Measurements from ENCODE around the gene DLL1. TPM values are rescaled to one million over a fixed set of nuclear protein-coding genes. Genes with fewer than 3 reads are reported as not detected.

The DLL1 gene
- total RNA-seq, 1 experiment from 2014 or later, result 0.26 TPM

DNA sequence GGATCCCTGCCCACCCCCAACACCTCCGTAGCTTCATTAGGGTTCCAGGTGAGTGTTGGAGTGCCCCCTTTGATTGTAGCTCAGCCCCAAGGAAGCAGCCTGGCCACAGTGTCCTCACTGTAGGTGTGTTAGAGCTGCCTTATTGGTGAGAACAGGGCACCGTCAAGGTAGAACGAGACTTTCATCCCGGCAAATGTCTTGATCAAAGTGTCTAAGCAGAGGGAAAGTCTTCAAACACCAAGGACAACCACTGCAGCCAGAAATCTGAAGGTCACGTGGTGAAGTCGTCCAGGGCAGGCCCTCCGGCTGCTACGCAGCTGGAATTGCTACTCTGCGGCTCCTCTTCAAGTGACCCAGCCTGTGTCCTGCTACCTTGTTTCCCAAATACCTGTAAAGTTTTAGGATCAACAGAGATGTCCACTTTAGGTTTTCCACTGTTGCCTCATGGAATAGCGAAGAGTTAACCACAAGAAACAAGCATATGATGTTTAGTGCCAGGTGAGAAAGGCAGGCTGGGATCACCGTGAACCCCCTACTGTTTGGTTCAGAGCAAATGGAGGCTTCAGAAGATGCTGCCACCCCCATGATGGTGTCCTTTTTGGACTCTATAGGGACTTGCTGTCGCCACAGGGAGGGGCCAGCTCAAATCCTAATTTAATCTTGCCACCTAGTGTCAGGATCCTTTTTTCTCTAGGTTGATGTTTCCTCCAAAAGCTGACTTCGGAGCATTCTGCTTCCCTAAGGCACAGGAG is 1.7 kb upstream of the DLL1 start:
- Histone ChIP-seq H3K4me1 (ENCODE audit: low read length) (peaks cover 24% of the 10 kb centered on the region), H3K9me2 (replicated peaks; ENCODE audit: insufficient read depth, low read length) (no peaks in the 10 kb centered on the region)
- no peak for DNase-seq

DNA sequence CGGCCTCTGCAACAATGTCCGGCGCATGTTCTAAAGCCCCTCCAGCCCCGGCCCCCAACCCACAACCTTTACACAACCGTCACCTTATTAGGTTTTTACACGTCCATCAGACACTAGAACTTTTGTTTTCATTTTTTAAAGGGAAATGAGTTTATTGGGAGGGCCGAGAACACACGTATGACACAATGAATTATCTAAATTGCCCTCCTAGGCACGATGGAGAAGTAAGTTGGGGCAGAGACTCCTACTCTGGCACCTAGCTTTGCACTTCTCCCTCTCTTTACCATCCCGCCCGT is 1.2 kb upstream of the DLL1 start:
- Histone ChIP-seq H3K9ac (ENCODE audit: low read length) (no peak overlapping the region), H3K36me3 (ENCODE audit: insufficient read depth, low read length) (no peaks in the 10 kb centered on the region)

More for the DNA sequence above, 1.7 kb upstream of the DLL1 start:
- no peaks in the 10 kb centered on the region for H3K9me3 ChIP-seq (ENCODE audit: low read length)
- no peaks in the 10 kb centered on the region for H3K79me2 ChIP-seq (ENCODE audit: low read length)
- H3K36me3 ChIP-seq (ENCODE audit: insufficient read depth, low read length), result no peaks in the 10 kb centered on the region
- no peak overlapping the region for H3K9ac ChIP-seq (ENCODE audit: low read length)
- H3K27me3 ChIP-seq (ENCODE audit: low read length), result no peaks in the 10 kb centered on the region
- no peak overlapping the region for H3K4me2 ChIP-seq (ENCODE audit: low read depth, low read length, poor library complexity, severe bottlenecking)
- peaks cover 7% of the 10 kb centered on the region for H4K20me1 ChIP-seq (ENCODE audit: insufficient read depth, low read depth, low read length)
- H3K27ac ChIP-seq (ENCODE audit: low read length), result no peak overlapping the region
- no peak overlapping the region for H2AFZ ChIP-seq (ENCODE audit: low read length)
- no peak overlapping the region for H3K4me3 ChIP-seq (ENCODE audit: low read length)

DNA sequence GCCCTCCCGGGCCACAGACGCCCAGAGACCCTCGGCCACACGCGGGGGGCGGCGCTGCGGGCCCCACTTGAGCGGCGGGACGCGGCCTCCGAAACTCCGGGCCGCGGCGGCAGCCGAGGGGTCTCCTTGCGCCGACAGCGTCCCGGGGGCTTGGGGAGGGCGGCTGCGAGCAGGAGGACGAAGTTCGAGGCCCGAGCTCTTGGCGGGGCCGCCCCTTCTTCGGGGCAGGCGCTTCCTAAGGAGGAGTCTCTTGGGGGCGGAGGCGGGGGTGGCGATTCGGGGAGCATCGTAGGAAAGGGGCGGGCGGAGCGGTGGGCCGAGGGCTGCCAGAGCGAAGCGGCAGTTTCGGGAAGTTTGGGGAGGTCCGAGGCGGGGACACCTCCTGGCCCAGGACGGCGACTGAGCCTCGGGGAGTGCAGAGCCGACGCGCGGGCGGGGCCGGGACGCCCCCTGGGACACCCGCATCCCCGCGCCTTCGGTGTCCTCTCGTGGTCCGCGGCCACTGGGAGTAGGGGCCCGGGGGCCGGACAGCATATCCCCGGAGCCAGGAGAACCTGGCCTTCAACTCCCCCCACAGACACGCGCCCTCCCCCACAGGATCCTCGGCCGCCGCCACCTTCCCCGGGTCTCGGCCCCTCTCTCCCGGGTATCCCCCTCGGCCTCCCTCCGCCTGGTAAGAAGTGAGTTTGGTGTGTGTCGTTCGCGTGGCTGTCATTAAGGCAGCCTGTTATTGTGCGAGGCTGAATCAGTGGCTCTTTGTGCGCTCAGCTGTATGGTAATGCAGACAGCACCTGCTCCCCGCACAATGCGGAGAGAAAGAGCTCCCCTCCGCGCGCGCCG is 613 bp upstream of the DLL1 start:
- no peaks in the 10 kb centered on the region for H3K27me3 ChIP-seq (ENCODE audit: low read length)
- peaks cover 7% of the 10 kb centered on the region for H4K20me1 ChIP-seq (ENCODE audit: insufficient read depth, low read depth, low read length)
- peak overlapping the region; percentile 59 for H3K4me2 ChIP-seq (ENCODE audit: low read depth, low read length, poor library complexity, severe bottlenecking)
- H3K9ac ChIP-seq (ENCODE audit: low read length), result no peak overlapping the region
- no peak overlapping the region for H3K27ac ChIP-seq (ENCODE audit: low read length)
- H2AFZ ChIP-seq (ENCODE audit: low read length), result no peak overlapping the region
- H3K9me3 ChIP-seq (ENCODE audit: low read length), result no peaks in the 10 kb centered on the region
- peaks cover 24% of the 10 kb centered on the region for H3K4me1 ChIP-seq (ENCODE audit: low read length)
- H3K9me2 ChIP-seq (replicated peaks; ENCODE audit: insufficient read depth, low read length), result no peaks in the 10 kb centered on the region
- no peaks in the 10 kb centered on the region for H3K36me3 ChIP-seq (ENCODE audit: insufficient read depth, low read length)
- peak overlapping the region; percentile 48; the same call in 1 of the 2 replicates for H3K4me3 ChIP-seq (ENCODE audit: low read length)
- no peaks in the 10 kb centered on the region for H3K79me2 ChIP-seq (ENCODE audit: low read length)
- no peak for DNase-seq

More for the DNA sequence above, 1.2 kb upstream of the DLL1 start:
- Histone ChIP-seq H3K9me2 (replicated peaks; ENCODE audit: insufficient read depth, low read length) (no peaks in the 10 kb centered on the region), H2AFZ (ENCODE audit: low read length) (no peak overlapping the region), H3K9me3 (ENCODE audit: low read length) (no peaks in the 10 kb centered on the region), H3K27ac (ENCODE audit: low read length) (no peak overlapping the region), H3K4me3 (ENCODE audit: low read length) (0 out of 2 replicates have a peak overlapping the region, but pooled peaks have one; percentile 48), H3K27me3 (ENCODE audit: low read length) (no peaks in the 10 kb centered on the region), H3K4me1 (ENCODE audit: low read length) (peaks cover 24% of the 10 kb centered on the region), H3K4me2 (ENCODE audit: low read depth, low read length, poor library complexity, severe bottlenecking) (peak overlapping the region; percentile 59), H4K20me1 (ENCODE audit: insufficient read depth, low read depth, low read length) (peaks cover 7% of the 10 kb centered on the region), H3K79me2 (ENCODE audit: low read length) (no peaks in the 10 kb centered on the region)
- no peak for DNase-seq

DNA sequence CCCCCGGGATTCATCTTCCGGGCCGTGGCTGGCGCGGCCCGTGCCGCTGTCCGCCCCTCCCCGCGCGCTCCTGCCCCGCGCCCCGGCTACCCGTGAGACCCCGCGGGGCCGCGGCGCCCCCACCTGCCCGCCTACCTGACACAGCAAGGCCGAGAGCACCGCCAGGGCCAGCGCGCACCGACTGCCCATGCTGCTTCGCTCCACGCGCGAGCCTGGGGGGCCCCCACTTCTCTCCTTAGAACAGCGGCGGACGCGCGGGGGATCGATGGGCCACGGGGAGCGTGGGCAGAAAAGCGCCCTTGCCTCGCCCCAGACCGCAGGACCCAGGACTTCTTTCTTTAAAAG is 955 bp downstream of the DLL1 start:
- Histone ChIP-seq H3K9me3 (ENCODE audit: low read length) (no peaks in the 10 kb centered on the region), H3K36me3 (ENCODE audit: insufficient read depth, low read length) (no peaks in the 10 kb centered on the region), H3K9ac (ENCODE audit: low read length) (peak overlapping the region; percentile 60), H4K20me1 (ENCODE audit: insufficient read depth, low read depth, low read length) (peaks cover 7% of the 10 kb centered on the region), H3K9me2 (replicated peaks; ENCODE audit: insufficient read depth, low read length) (no peaks in the 10 kb centered on the region), H3K79me2 (ENCODE audit: low read length) (no peaks in the 10 kb centered on the region), H3K4me1 (ENCODE audit: low read length) (peaks cover 21% of the 10 kb centered on the region), H3K4me3 (ENCODE audit: low read length) (peak overlapping the region; percentile 69), H3K27ac (ENCODE audit: low read length) (no peak overlapping the region), H3K27me3 (ENCODE audit: low read length) (no peaks in the 10 kb centered on the region), H3K4me2 (ENCODE audit: low read depth, low read length, poor library complexity, severe bottlenecking) (peak overlapping the region; percentile 80), H2AFZ (ENCODE audit: low read length) (peak overlapping the region; percentile 7; the same call in 1 of the 2 replicates)
- no peak for DNase-seq

DNA sequence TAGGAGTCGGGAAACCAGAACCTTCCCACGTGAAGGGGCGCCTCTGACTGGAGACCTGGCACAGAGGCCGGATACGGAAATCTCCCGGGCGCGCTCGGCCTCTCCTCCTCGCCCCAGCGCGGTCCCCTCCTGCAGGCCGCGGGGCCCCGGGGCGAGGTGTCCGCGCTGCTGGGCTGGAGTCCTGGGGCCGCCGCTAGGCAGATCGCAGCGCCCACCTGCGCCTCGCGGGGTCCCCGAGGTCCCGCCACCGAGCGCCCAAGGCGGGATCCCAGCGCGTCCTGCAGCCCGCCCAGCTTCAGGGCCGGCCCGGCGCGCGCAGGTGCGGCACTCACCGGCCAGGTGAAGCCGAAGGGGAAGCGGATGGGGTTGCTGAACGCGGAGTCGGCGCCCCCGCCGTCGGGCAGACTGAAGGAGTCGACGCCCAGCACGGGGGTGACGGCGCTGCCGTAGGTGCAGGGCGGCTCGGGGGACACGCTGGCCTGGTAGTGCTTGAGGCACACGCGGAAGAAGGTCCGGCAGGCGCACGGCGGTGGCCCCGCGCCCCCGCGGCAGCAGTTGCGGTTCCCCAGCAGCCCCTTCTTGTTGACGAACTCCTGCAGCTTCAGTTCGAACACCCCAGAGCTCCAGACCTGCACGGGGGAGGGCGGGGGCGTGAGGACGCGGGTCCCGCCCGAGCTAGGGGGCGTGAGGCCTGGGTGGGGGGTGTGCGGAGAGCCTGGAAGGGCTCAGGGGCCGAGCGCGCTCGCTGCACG is 1.5 kb downstream of the DLL1 start:
- Histone ChIP-seq H3K9ac (ENCODE audit: low read length) (peak overlapping the region; percentile 60), H3K4me3 (ENCODE audit: low read length) (peak overlapping the region; percentile 69), H3K9me2 (replicated peaks; ENCODE audit: insufficient read depth, low read length) (no peaks in the 10 kb centered on the region), H4K20me1 (ENCODE audit: insufficient read depth, low read depth, low read length) (peaks cover 7% of the 10 kb centered on the region), H3K4me1 (ENCODE audit: low read length) (peaks cover 21% of the 10 kb centered on the region), H3K27ac (ENCODE audit: low read length) (no peak overlapping the region), H3K4me2 (ENCODE audit: low read depth, low read length, poor library complexity, severe bottlenecking) (peak overlapping the region; percentile 80), H3K27me3 (ENCODE audit: low read length) (no peaks in the 10 kb centered on the region), H2AFZ (ENCODE audit: low read length) (no peak overlapping the region), H3K36me3 (ENCODE audit: insufficient read depth, low read length) (no peaks in the 10 kb centered on the region), H3K9me3 (ENCODE audit: low read length) (no peaks in the 10 kb centered on the region), H3K79me2 (ENCODE audit: low read length) (no peaks in the 10 kb centered on the region)
- no peak for DNase-seq

DNA sequence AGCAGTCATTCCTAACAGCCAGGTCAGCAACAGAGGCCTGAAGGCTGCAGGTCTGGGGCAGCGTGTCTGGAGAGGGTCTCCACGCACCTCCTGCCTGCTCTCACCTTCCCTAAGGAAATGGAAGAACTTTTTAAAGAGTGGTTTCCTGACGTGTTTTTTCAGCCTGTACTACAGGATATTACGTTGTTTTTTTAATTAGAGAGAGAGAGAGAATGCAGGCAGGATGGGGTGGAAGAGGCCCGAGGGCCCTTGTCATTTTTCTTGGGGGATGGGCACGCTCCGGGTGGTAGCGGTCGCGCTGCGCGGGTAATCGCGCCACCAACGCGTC is 2.1 kb downstream of the DLL1 start:
- Histone ChIP-seq H3K79me2 (ENCODE audit: low read length) (no peaks in the 10 kb centered on the region), H3K27me3 (ENCODE audit: low read length) (no peaks in the 10 kb centered on the region), H3K9me3 (ENCODE audit: low read length) (no peaks in the 10 kb centered on the region), H3K4me1 (ENCODE audit: low read length) (peaks cover 21% of the 10 kb centered on the region), H3K9me2 (replicated peaks; ENCODE audit: insufficient read depth, low read length) (no peaks in the 10 kb centered on the region), H3K36me3 (ENCODE audit: insufficient read depth, low read length) (no peaks in the 10 kb centered on the region), H3K4me3 (ENCODE audit: low read length) (no peak overlapping the region), H2AFZ (ENCODE audit: low read length) (no peak overlapping the region), H3K9ac (ENCODE audit: low read length) (no peak overlapping the region), H4K20me1 (ENCODE audit: insufficient read depth, low read depth, low read length) (peaks cover 7% of the 10 kb centered on the region), H3K27ac (ENCODE audit: low read length) (no peak overlapping the region), H3K4me2 (ENCODE audit: low read depth, low read length, poor library complexity, severe bottlenecking) (no peak overlapping the region)
- DNase-seq, result no peak

DNA sequence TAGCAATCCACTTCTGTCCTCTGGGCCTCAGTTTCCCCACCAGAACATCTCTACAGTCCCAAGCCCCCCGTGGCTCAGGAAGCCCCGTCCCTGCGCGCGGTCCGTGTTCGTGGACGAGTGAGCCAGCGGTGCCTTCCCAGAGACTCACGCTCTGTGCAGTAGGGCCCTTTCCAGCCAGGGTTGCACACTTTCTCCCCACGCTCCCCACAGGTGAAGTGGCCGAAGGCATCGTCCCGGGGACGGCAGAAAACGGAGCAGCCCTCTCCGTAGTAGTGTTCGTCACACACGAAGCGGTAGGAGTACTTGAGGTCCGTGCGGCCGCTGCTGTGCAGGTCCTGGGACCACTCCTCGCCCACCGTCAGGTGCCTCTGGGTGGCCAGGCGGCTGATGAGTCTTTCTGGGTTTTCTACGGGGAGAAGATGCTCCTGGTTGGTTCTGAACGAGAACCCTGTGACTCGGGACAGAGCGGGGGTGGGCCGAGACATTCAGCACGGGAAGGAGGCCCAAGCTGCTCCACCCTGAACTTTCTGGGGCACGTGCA is 2.7 kb downstream of the DLL1 start:
- no peak overlapping the region for H3K27ac ChIP-seq (ENCODE audit: low read length)
- H3K4me2 ChIP-seq (ENCODE audit: low read depth, low read length, poor library complexity, severe bottlenecking), result no peak overlapping the region
- no peak overlapping the region for H3K9ac ChIP-seq (ENCODE audit: low read length)
- H4K20me1 ChIP-seq (ENCODE audit: insufficient read depth, low read depth, low read length), result peaks cover 7% of the 10 kb centered on the region
- no peak for DNase-seq
- H3K27me3 ChIP-seq (ENCODE audit: low read length), result no peaks in the 10 kb centered on the region
- H3K9me3 ChIP-seq (ENCODE audit: low read length), result no peaks in the 10 kb centered on the region
- peaks cover 19% of the 10 kb centered on the region for H3K4me1 ChIP-seq (ENCODE audit: low read length)
- no peaks in the 10 kb centered on the region for H3K79me2 ChIP-seq (ENCODE audit: low read length)
- H3K4me3 ChIP-seq (ENCODE audit: low read length), result no peak overlapping the region
- H3K36me3 ChIP-seq (ENCODE audit: insufficient read depth, low read length), result no peaks in the 10 kb centered on the region
- no peak overlapping the region for H2AFZ ChIP-seq (ENCODE audit: low read length)
- H3K9me2 ChIP-seq (replicated peaks; ENCODE audit: insufficient read depth, low read length), result no peaks in the 10 kb centered on the region

DNA sequence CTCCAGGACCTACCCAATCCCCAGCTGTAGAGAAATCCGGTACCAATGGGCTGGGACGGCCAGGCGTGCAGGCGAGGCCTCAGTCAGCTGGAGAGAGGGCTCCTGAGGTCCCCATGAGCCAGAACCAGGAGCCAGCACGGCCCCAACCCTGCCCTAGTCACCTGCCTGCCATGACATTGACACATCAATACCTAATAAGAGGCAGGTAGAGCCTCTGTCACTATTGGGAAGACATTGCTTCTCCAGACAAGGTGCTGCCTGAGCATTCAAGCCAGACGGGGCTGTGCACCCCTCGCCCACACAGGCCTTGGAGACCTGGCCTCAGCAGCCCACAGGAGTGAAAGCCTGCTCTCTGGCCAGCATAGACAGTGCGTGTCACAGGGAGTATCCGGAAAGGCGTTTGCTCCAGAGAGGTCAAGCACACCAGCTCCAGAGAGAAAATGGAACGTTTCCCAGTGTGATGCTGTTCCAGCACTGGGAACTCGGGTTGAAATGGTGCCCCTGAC is 3.5 kb downstream of the DLL1 start:
- Histone ChIP-seq H3K36me3 (ENCODE audit: insufficient read depth, low read length) (no peaks in the 10 kb centered on the region), H3K27me3 (ENCODE audit: low read length) (no peaks in the 10 kb centered on the region), H3K9ac (ENCODE audit: low read length) (no peak overlapping the region), H4K20me1 (ENCODE audit: insufficient read depth, low read depth, low read length) (peaks cover 3% of the 10 kb centered on the region), H2AFZ (ENCODE audit: low read length) (no peak overlapping the region), H3K9me2 (replicated peaks; ENCODE audit: insufficient read depth, low read length) (no peaks in the 10 kb centered on the region), H3K4me3 (ENCODE audit: low read length) (no peak overlapping the region), H3K4me2 (ENCODE audit: low read depth, low read length, poor library complexity, severe bottlenecking) (no peak overlapping the region), H3K9me3 (ENCODE audit: low read length) (no peaks in the 10 kb centered on the region), H3K4me1 (ENCODE audit: low read length) (peaks cover 15% of the 10 kb centered on the region), H3K27ac (ENCODE audit: low read length) (no peak overlapping the region), H3K79me2 (ENCODE audit: low read length) (no peaks in the 10 kb centered on the region)
- no peak for DNase-seq
